ENCODE measurements around the gene ZNF786.
A peak's percentile ranks its signal among the peaks of the same experiment; 100 is the strongest.

The ZNF786 gene

DNA sequence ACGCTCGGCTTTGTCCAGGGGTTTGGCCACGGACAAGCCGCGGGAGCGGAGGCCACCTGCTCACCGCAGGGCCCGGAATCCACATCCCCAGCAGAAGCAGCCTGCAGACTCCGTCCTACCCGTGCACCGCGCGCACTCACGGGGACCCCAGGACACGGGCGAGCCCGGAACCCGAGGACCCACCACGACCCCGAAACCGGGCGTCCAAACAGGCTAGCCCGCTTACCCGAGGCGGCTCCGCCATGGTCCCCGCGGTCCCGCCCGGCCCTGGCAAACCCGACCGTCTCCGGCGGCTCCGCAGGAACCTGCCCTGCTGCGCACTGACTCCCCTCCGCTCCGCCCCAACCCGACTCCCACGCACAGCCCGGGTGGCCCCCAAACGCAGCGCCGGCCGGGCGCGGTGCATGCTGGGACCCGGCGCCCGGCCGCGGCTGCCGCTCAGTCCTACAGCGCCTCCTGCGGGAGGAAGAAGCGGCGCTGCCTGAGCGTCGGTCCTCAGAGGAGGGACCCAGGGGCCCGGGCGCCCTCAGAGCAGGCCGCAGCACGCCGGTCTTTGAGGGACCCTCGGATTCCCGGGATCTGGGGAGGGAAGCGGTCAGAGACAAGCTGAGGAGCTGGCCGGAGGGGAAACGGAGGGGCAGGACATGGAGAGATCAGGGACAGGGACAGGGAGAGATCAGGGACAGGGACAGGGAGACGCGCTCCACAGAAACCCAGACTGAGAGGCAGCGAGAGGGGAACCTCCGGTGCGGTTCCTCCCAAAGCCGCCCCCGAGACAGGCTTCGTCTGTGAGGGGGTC is at the start of gene ZNF786:
Gene ZNF786, minus strand, starts transcription at position 322 of the 799 bp plus-strand sequence. Its CDS starts 78 bp downstream, at position 244.
- peak within 1 kb of the TSS; percentile 81 for H3K4me3 ChIP-seq (ENCODE audit: low read length)
- no peaks in the 10 kb centered on the region for H3K4me1 ChIP-seq (ENCODE audit: control insufficient read depth, low read depth, low read length)
- peak within 1 kb of the TSS; percentile 83 for H3K27ac ChIP-seq (ENCODE audit: low read length)
- H3K9ac ChIP-seq (ENCODE audit: low read length), result peak within 1 kb of the TSS; percentile 95
- H3K27me3 ChIP-seq (ENCODE audit: control insufficient read depth, insufficient read depth, low read length), result no peaks in the 10 kb centered on the region
- no peaks in the 10 kb centered on the region for H3K36me3 ChIP-seq (ENCODE audit: control insufficient read depth, low read depth, low read length)
- no peaks in the 10 kb centered on the region for H3K9me3 ChIP-seq (ENCODE audit: control insufficient read depth, low read depth, low read length)

DNA sequence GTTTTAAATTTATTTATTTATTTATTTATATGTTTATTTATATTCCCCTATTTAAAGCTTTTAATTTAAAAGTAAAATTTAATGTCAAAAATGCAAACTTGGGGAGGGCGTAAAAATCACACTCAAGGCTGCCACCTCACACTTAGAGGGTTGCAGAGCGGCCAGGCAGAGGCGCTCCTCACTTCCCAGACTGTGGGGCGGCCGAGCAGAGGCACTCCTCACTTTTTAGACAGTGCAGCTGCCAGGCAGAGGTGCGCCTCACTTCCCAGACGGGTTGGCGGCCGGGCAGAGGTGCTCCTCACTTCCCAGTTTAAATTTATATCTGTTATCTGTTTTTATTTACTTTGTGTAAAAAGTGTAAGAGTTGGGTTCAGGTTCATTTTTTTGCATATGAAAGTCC is 45.6 kb upstream of the ZNF786 start:
- H3K9ac ChIP-seq (ENCODE audit: low read length), result no peak overlapping the region
- no peaks in the 10 kb centered on the region for H3K9me3 ChIP-seq (ENCODE audit: control insufficient read depth, low read depth, low read length)
- H3K27ac ChIP-seq (ENCODE audit: low read length), result no peak overlapping the region
- no peaks in the 10 kb centered on the region for H3K27me3 ChIP-seq (ENCODE audit: control insufficient read depth, insufficient read depth, low read length)
- H3K36me3 ChIP-seq (ENCODE audit: control insufficient read depth, low read depth, low read length), result peaks cover 5% of the 10 kb centered on the region
- no peaks in the 10 kb centered on the region for H3K4me1 ChIP-seq (ENCODE audit: control insufficient read depth, low read depth, low read length)
- no peak overlapping the region for H3K4me3 ChIP-seq (ENCODE audit: low read length)

GRCh38 chr7:149133028-149133710 is 42.7 kb upstream of the ZNF786 start:
- no peaks in the 10 kb centered on the region for H3K27me3 ChIP-seq (ENCODE audit: control insufficient read depth, insufficient read depth, low read length)
- H3K27ac ChIP-seq (ENCODE audit: low read length), result no peak overlapping the region
- H3K4me1 ChIP-seq (ENCODE audit: control insufficient read depth, low read depth, low read length), result peaks cover 2% of the 10 kb centered on the region
- no peak overlapping the region for H3K9ac ChIP-seq (ENCODE audit: low read length)
- H3K4me3 ChIP-seq (ENCODE audit: low read length), result no peak overlapping the region
- H3K36me3 ChIP-seq (ENCODE audit: control insufficient read depth, low read depth, low read length), result peaks cover 15% of the 10 kb centered on the region
- peaks cover 6% of the 10 kb centered on the region for H3K9me3 ChIP-seq (ENCODE audit: control insufficient read depth, low read depth, low read length)

DNA sequence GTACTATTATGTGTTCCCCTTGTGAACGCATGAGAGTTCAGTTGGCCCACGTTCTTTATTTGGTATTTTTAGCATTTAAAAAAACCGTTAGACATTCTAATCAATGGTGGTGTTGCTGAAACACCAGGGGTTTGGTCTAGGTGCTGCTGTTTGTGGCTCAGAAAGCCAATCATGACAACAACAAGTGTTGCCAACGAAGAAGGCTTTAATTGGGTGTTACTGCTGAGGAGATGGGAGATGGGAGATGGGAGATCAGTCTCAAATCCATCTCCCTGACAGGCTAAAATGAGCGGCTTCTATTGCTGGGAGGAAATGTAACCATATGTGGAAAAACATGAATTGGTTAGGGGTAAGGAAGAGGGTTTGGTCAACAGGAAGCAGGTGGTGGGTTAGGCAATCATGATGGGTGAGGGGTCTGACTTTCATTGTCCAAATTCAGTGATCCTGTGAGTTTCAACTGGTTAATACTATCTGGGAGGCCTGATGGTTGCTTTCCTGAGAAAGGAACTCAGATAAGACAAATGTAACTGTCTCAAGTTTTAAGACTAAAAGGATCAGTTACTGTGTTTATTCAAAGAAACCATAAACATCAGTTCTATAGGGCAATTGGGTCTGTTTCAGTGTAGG is 40.2 kb upstream of the ZNF786 start:
- no peak overlapping the region for H3K9ac ChIP-seq (ENCODE audit: low read length)
- peaks cover 15% of the 10 kb centered on the region for H3K36me3 ChIP-seq (ENCODE audit: control insufficient read depth, low read depth, low read length)
- no peaks in the 10 kb centered on the region for H3K27me3 ChIP-seq (ENCODE audit: control insufficient read depth, insufficient read depth, low read length)
- H3K9me3 ChIP-seq (ENCODE audit: control insufficient read depth, low read depth, low read length), result peaks cover 6% of the 10 kb centered on the region
- peaks cover 8% of the 10 kb centered on the region for H3K4me1 ChIP-seq (ENCODE audit: control insufficient read depth, low read depth, low read length)
- H3K27ac ChIP-seq (ENCODE audit: low read length), result no peak overlapping the region
- H3K4me3 ChIP-seq (ENCODE audit: low read length), result no peak overlapping the region

- Histone ChIP-seq H3K4me3 (ENCODE audit: low read length) (peak overlapping the region; percentile 96), H3K9me3 (ENCODE audit: control insufficient read depth, low read depth, low read length) (peaks cover 8% of the 10 kb centered on the region), H3K36me3 (ENCODE audit: control insufficient read depth, low read depth, low read length) (peaks cover 11% of the 10 kb centered on the region), H3K9ac (ENCODE audit: low read length) (peak overlapping the region; percentile 93), H3K27ac (ENCODE audit: low read length) (peak overlapping the region; percentile 9), H3K27me3 (ENCODE audit: control insufficient read depth, insufficient read depth, low read length) (no peaks in the 10 kb centered on the region), H3K4me1 (ENCODE audit: control insufficient read depth, low read depth, low read length) (peaks cover 13% of the 10 kb centered on the region)
Measured at GRCh38 chr7:149126662-149127266, 36.2 kb upstream of the ZNF786 start.

DNA sequence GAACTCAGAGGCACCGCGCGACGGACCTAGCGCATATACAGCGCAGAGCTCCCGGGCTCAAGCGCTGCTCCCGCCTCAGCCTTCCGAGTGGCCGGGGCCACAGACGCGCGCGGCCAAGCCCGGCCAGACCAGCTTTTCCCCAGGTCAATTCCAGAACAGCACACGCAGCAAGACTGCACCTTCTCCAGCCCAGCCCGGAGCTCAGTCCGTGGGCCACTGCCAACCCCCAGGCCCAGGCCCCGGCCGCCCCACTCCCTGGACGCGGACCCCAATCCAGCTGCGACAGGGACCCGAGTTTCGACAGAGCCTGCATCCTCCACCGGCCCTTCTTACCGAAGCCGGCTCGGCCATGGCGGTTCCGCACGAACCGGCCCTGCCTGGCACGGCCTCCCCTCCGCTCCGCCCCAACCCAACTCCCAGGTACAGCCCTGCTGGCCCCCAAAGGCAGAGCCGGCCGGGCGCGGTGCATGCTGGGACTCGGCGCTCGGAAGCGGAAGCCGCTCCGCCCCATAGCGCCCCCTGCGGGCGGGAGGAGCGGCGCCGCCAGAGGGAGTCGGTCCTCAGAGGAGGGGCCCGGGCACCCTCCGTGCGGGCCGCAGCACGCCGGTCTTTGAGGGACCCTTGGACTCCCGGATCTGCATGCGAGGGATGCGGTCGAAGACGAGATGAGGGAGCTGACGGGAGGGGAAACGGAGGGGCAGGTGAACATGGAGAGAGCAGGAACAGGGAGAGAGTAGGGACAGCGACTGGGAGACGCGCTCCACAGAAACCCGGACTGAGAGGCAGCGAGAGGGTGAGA is 35.5 kb upstream of the ZNF786 start, which contains the start of gene ZNF425:
Gene ZNF425, minus strand, starts transcription at position 462 of the 799 bp plus-strand sequence. Its CDS starts 111 bp downstream, at position 351.
- peak within 1 kb of the TSS; percentile 64 for H3K27ac ChIP-seq (ENCODE audit: low read length)
- H3K4me3 ChIP-seq (ENCODE audit: low read length), result peak within 1 kb of the TSS; percentile 96
- H3K36me3 ChIP-seq (ENCODE audit: control insufficient read depth, low read depth, low read length), result peaks cover 9% of the 10 kb centered on the region
- peaks cover 8% of the 10 kb centered on the region for H3K9me3 ChIP-seq (ENCODE audit: control insufficient read depth, low read depth, low read length)
- peak within 1 kb of the TSS; percentile 93 for H3K9ac ChIP-seq (ENCODE audit: low read length)
- H3K27me3 ChIP-seq (ENCODE audit: control insufficient read depth, insufficient read depth, low read length), result no peaks in the 10 kb centered on the region
- peaks cover 13% of the 10 kb centered on the region for H3K4me1 ChIP-seq (ENCODE audit: control insufficient read depth, low read depth, low read length)

DNA sequence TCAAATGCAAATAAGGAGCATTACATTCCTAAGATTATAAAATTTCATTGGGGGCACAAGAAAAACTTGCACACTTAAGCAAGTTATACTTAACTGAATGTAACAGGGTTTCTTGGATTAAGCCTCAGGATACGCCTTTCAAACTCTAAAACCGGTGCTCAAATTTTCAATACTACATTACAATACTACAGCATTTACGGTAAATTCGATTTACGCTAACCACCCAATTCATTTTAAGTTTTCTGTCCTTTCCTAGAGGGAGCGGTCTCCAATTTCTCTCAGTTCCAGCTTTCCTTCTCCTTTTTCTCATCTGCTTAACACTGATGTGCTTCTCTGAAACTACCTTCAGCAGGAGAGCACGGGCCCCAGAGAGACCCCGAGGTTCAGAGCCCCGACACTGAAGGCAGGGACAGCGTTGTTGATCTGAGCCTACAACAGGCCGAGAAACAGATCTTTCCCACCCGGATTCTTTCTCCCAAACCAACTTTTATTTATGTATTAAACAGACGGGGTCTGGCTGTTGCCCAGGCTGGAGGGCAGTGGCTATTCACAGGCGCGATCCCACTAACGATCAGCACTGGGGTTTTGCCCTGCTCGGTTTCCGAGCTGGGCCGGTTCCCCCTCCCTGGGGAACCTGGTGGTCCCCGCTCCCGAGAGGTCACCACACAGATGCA is 34.8 kb upstream of the ZNF786 start:
- peaks cover 2% of the 10 kb centered on the region for H3K36me3 ChIP-seq (ENCODE audit: control insufficient read depth, low read depth, low read length)
- peaks cover 13% of the 10 kb centered on the region for H3K4me1 ChIP-seq (ENCODE audit: control insufficient read depth, low read depth, low read length)
- peaks cover 2% of the 10 kb centered on the region for H3K9me3 ChIP-seq (ENCODE audit: control insufficient read depth, low read depth, low read length)
- peak overlapping the region; percentile 96 for H3K4me3 ChIP-seq (ENCODE audit: low read length)
- peak overlapping the region; percentile 64 for H3K27ac ChIP-seq (ENCODE audit: low read length)
- peak overlapping the region; percentile 93 for H3K9ac ChIP-seq (ENCODE audit: low read length)
- no peaks in the 10 kb centered on the region for H3K27me3 ChIP-seq (ENCODE audit: control insufficient read depth, insufficient read depth, low read length)

DNA sequence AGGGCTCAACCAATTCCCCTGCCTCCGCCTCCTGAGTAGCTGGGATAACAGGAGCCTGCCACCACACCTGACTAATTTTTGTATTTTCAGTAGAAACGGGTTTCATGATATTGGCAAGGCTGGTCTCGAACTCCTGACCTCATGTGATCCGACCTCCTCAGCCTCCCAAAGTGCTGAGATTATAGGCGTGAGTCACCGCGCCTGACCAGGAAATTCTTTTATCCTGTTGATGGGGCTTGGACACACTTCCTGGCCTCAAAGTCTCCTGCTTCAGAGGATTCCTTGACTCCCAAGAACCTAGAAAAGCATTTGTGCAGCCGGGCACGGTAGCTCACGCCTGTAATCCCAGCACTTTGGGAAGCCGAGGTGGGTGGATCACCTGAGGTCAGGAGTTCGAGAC is 19.5 kb upstream of the ZNF786 start:
- H3K27ac ChIP-seq (ENCODE audit: low read length), result no peak overlapping the region
- no peaks in the 10 kb centered on the region for H3K9me3 ChIP-seq (ENCODE audit: control insufficient read depth, low read depth, low read length)
- H3K4me3 ChIP-seq (ENCODE audit: low read length), result no peak overlapping the region
- H3K4me1 ChIP-seq (ENCODE audit: control insufficient read depth, low read depth, low read length), result no peaks in the 10 kb centered on the region
- H3K9ac ChIP-seq (ENCODE audit: low read length), result no peak overlapping the region
- no peaks in the 10 kb centered on the region for H3K27me3 ChIP-seq (ENCODE audit: control insufficient read depth, insufficient read depth, low read length)
- H3K36me3 ChIP-seq (ENCODE audit: control insufficient read depth, low read depth, low read length), result no peaks in the 10 kb centered on the region

DNA sequence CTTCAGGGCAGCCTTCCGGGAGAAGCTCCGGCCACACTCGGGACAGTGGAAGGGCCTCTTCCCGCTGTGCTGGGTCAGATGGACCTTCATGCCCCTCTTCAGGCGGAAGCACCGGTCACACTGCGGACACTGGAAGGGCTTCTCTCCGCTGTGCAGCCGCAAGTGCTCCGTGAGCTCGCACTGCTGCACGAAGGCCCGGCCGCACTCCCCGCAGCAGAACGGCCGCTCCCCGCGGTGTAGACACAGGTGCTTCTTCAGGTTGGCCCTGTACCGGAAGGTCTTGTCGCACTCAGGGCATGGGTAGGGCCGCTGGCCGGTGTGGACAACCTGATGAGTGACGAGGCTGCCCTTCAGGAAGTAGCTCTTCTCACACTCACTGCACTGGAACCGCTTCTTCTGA is 14.2 kb upstream of the ZNF786 start:
- Histone ChIP-seq H3K36me3 (ENCODE audit: control insufficient read depth, low read depth, low read length) (peaks cover 3% of the 10 kb centered on the region), H3K9ac (ENCODE audit: low read length) (no peak overlapping the region), H3K4me1 (ENCODE audit: control insufficient read depth, low read depth, low read length) (no peaks in the 10 kb centered on the region), H3K4me3 (ENCODE audit: low read length) (no peak overlapping the region), H3K27ac (ENCODE audit: low read length) (no peak overlapping the region), H3K9me3 (ENCODE audit: control insufficient read depth, low read depth, low read length) (no peaks in the 10 kb centered on the region), H3K27me3 (ENCODE audit: control insufficient read depth, insufficient read depth, low read length) (no peaks in the 10 kb centered on the region)

- Histone ChIP-seq H3K27ac (ENCODE audit: low read length) (no peak overlapping the region), H3K4me3 (ENCODE audit: low read length) (no peak overlapping the region), H3K9ac (ENCODE audit: low read length) (no peak overlapping the region)
Measured at GRCh38 chr7:149104214-149104613, 13.7 kb upstream of the ZNF786 start.

More at GRCh38 chr7:149104214-149104613, 13.7 kb upstream of the ZNF786 start:
- Histone ChIP-seq H3K9me3 (ENCODE audit: control insufficient read depth, low read depth, low read length) (no peaks in the 10 kb centered on the region), H3K27me3 (ENCODE audit: control insufficient read depth, insufficient read depth, low read length) (no peaks in the 10 kb centered on the region), H3K36me3 (ENCODE audit: control insufficient read depth, low read depth, low read length) (peaks cover 3% of the 10 kb centered on the region), H3K4me1 (ENCODE audit: control insufficient read depth, low read depth, low read length) (no peaks in the 10 kb centered on the region)

Data from iPS-18a (cell line).